GM12892 (cell line): Measurements from ENCODE around the gene HNRNPR.

Experiments used
- POLR2A ChIP-seq: IDR thresholded peaks from 2 replicates; pipeline ENCODE4 v1.6.1; 2011; ENCODE audit warnings: low read depth, low read length, control low read depth
- POLR2AphosphoS5 ChIP-seq: IDR thresholded peaks from 2 replicates; pipeline ENCODE4 v1.6.1; 2011; ENCODE audit warnings: low read depth, low read length, control low read depth
- TAF1 ChIP-seq: IDR thresholded peaks from 2 replicates; pipeline ENCODE4 v1.6.1; 2011; ENCODE audit warnings: low read depth, mild to moderate bottlenecking, control low read depth, low read length, borderline replicate concordance

DNA sequence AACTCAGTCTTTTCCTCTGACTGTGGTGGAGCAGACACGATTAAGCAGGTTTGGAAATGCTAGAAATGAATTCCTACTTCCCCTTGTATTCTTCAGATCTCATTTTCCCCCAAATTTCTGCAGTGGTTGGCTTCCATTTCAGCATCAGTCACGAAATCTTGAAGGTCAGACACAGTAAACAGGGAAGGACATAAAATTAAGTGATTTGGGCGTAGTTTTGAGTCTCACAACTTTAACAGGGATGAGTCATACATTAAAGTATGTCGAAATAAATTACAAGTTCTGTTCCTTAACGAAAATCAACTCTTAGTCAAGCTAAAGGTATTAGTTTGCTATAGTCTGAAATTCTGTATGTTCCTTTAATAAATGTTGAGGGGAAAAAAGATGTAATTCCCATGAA, 61.1 kb downstream of the HNRNPR start:
- TF ChIP-seq TAF1 (no peak), POLR2AphosphoS5 (no peak), POLR2A (no peak)
